PC-9 (cell line): ENCODE measurements around the gene PWP2. TPM values are rescaled to one million over a fixed set of nuclear protein-coding genes. Genes with fewer than 3 reads are reported as not detected.

ENCODE experiments used
- BruUV-seq: library from RNA; stranded (reverse); fragments of 400-500 nt; replicated peaks from 2 replicates; lab custom pipeline; 2021; lab: Mats Ljungman, UMichigan
- CTCF ChIA-PET: fragments of 300-600 bp; sonication (Branson Sonifier 250); formaldehyde crosslinking; loops from one replicate; lab custom pipeline; 2022; ENCODE audit warnings: antibody characterized with exemption; lab: Charles Lee
- POLR2A ChIA-PET: fragments of 300-600 bp; sonication (Branson Sonifier 250); formaldehyde crosslinking; loops from one replicate; lab custom pipeline; 2022; ENCODE audit warnings: antibody characterized with exemption; ENCODE audit not compliant: unreplicated experiment; lab: Charles Lee
- DNase-seq, 2 experiments: peaks; one replicate each; pipeline versions ENCODE4 v3.0.0 to v3.0.0-alpha.2; 2015 to 2022; ENCODE audit warnings: mixed read lengths in 1 of 2
- H2AFZ ChIP-seq: fragments of 200-600 bp; sonication (generic); 2 replicates; pipeline ENCODE4 v1.8.1; 2017; ENCODE audit warnings: antibody characterized with exemption
- H3F3A ChIP-seq: fragments of 200-600 bp; sonication (generic); 2 replicates; pipeline ENCODE4 v1.8.1; 2017; ENCODE audit warnings: antibody characterized with exemption, mild to moderate bottlenecking, low read depth; ENCODE audit not compliant: insufficient read depth
- H3K27ac ChIP-seq: fragments of 200-600 bp; sonication (generic); 2 replicates; pipeline ENCODE4 v1.6.1; 2016; ENCODE audit warnings: mixed run types
- H3K27me3 ChIP-seq: fragments of 200-600 bp; sonication (generic); 2 replicates; pipeline ENCODE4 v1.6.1; 2016; ENCODE audit warnings: low read depth, mixed run types; ENCODE audit not compliant: insufficient read depth
- H3K36me3 ChIP-seq: fragments of 200-600 bp; sonication (generic); 2 replicates; pipeline ENCODE4 v1.6.1; 2016; ENCODE audit warnings: low read depth, mixed run types
- H3K4me1 ChIP-seq: fragments of 200-600 bp; sonication (generic); replicated peaks from 2 replicates; pipeline ENCODE4 v1.6.1; 2016; ENCODE audit warnings: mixed run types; ENCODE audit not compliant: insufficient read depth
- H3K4me2 ChIP-seq: fragments of 200-600 bp; sonication (generic); 2 replicates; pipeline ENCODE4 v1.6.1; 2017; ENCODE audit warnings: mixed run types
- H3K4me3 ChIP-seq: fragments of 200-600 bp; sonication (generic); 2 replicates; pipeline ENCODE4 v1.6.1; 2016; ENCODE audit warnings: mixed run types
- H3K79me2 ChIP-seq: fragments of 200-600 bp; sonication (generic); 2 replicates; pipeline ENCODE4 v1.6.1; 2017; ENCODE audit warnings: low read depth, mixed run types
- H3K9me2 ChIP-seq: fragments of 200-600 bp; sonication (generic); 2 replicates; pipeline ENCODE4 v1.8.1; 2017; ENCODE audit warnings: mild to moderate bottlenecking; ENCODE audit not compliant: insufficient read depth
- H3K9me3 ChIP-seq: fragments of 200-600 bp; sonication (generic); 2 replicates; pipeline ENCODE4 v1.8.1; 2016; ENCODE audit warnings: low read depth; ENCODE audit not compliant: insufficient read depth
- H4K20me1 ChIP-seq: fragments of 200-600 bp; sonication (generic); 2 replicates; pipeline ENCODE4 v1.8.1; 2017; ENCODE audit not compliant: insufficient read depth
- EZH2 ChIP-seq: fragments of 200-600 bp; sonication (generic); IDR thresholded peaks from 2 replicates; pipeline ENCODE4 v1.8.0; 2017; ENCODE audit warnings: antibody characterized with exemption, low read depth
- intact Hi-C: fragments of 100-400 bp; cut with micrococcal nuclease; formaldehyde crosslinking; loops from one replicate; pipeline ENCODE4 v1.10.0; 2022; ENCODE audit not compliant: unreplicated experiment
- total RNA-seq: library from RNA; stranded (reverse); gene quantifications from 2 replicates; pipeline ENCODE4 v1.2.3, GENCODE V29; 2021
- TF ChIP-seq, protein P1 (sequence below): fragments of 200-600 bp; sonication (generic); conservative IDR thresholded peaks from 2 replicates; pipeline ENCODE4 v1.6.1; 2017; ENCODE audit warnings: mixed run types, antibody characterized with exemption, mild to moderate bottlenecking, moderate library complexity

The PWP2 gene
- total RNA-seq, 1 experiment from 2014 or later, result 22.6 TPM

DNA sequence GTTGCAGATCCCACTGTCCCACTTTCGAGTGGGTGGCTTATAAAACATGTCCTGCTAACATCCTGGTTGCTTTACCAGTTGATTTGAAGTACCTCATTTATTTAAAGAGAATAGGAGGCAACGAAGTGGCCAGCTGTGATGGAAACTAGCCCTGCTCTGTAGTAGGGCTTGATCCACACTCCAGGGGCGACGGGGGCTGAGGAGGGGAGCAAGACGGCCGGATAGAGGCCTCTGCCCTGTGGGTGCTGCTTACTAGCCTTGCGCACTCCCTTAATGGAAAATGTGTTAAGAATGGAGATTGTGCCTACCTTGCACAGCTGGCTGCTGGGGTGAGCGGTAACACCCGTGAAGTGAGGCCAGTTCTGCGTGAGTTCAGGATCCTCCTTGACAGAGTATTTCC is 41.1 kb upstream of the PWP2 start:
- Histone ChIP-seq H3F3A (no peaks in the 10 kb centered on the region), H4K20me1 (0 out of 2 replicates have a peak, but pooled peaks cover 4% of the 10 kb centered on the region), H3K27ac (no peak overlapping the region), H3K4me2 (no peak overlapping the region), H2AFZ (no peak overlapping the region), H3K27me3 (no peaks in the 10 kb centered on the region), H3K4me3 (no peak overlapping the region), H3K36me3 (no peaks in the 10 kb centered on the region), H3K4me1 (no peaks in the 10 kb centered on the region), H3K9me2 (no peaks in the 10 kb centered on the region), H3K79me2 (no peaks in the 10 kb centered on the region), H3K9me3 (no peaks in the 10 kb centered on the region)
- BruUV-seq, result no TSS peak
- TF ChIP-seq, protein P1, sequence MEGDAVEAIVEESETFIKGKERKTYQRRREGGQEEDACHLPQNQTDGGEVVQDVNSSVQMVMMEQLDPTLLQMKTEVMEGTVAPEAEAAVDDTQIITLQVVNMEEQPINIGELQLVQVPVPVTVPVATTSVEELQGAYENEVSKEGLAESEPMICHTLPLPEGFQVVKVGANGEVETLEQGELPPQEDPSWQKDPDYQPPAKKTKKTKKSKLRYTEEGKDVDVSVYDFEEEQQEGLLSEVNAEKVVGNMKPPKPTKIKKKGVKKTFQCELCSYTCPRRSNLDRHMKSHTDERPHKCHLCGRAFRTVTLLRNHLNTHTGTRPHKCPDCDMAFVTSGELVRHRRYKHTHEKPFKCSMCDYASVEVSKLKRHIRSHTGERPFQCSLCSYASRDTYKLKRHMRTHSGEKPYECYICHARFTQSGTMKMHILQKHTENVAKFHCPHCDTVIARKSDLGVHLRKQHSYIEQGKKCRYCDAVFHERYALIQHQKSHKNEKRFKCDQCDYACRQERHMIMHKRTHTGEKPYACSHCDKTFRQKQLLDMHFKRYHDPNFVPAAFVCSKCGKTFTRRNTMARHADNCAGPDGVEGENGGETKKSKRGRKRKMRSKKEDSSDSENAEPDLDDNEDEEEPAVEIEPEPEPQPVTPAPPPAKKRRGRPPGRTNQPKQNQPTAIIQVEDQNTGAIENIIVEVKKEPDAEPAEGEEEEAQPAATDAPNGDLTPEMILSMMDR, result no peak
- TF ChIP-seq EZH2, result no peak
- ChIA-PET CTCF (no interaction called here), POLR2A (no interaction called here)
- no peak for DNase-seq
- intact Hi-C loops, result no loop called here

DNA sequence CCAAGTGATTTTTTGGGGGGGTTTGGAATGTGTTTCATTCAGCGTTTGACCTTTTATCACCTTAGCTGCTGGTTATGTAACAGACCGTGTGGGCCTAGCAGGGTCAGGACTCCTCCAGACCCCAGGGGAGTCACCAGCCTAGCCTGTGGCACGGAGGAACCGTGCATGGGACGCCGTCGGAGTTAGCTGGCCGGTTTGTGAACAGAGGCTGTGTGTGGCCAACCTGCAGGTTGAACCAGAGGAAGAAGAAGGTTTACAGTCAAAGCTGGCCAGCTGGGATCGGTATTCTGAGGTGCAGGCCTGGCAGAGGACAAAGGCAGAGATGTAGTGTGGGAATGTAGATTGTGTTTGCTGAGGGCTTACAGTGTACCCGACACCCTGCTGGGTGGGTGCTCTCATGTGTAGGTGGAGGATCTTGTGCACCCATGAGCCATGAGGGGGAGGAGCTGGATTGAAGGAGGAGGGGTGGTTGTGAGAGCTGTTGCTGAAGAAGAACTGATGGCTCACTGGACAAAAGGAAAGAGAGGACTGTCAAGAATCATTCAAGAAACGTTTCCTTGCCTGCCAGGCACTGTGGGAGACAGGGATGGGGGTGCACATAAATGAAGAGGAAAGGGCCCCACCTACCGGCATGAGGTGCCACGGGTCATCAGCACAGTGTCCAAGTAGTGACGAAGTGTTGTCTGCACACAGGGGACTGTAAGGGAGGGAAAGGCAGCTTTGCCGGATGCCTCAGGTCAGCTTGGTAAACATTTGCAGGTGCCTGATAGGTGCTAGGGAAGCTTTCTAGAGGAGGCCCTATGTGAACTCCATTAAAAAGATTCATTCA is 40.0 kb upstream of the PWP2 start:
- Histone ChIP-seq H3K4me3 (no peak overlapping the region), H3K27ac (no peak overlapping the region), H3K79me2 (no peaks in the 10 kb centered on the region), H3K9me2 (no peaks in the 10 kb centered on the region), H3F3A (no peaks in the 10 kb centered on the region), H3K4me2 (no peak overlapping the region), H4K20me1 (0 out of 2 replicates have a peak, but pooled peaks cover 4% of the 10 kb centered on the region), H2AFZ (no peak overlapping the region), H3K27me3 (no peaks in the 10 kb centered on the region), H3K9me3 (no peaks in the 10 kb centered on the region), H3K36me3 (no peaks in the 10 kb centered on the region), H3K4me1 (no peaks in the 10 kb centered on the region)
- intact Hi-C loops, result no loop called here
- BruUV-seq, result no TSS peak
- POLR2A ChIA-PET, result no interaction called here
- CTCF ChIA-PET, result no interaction called here
- DNase-seq, result no peak
- TF ChIP-seq, protein P1, result no peak

DNA sequence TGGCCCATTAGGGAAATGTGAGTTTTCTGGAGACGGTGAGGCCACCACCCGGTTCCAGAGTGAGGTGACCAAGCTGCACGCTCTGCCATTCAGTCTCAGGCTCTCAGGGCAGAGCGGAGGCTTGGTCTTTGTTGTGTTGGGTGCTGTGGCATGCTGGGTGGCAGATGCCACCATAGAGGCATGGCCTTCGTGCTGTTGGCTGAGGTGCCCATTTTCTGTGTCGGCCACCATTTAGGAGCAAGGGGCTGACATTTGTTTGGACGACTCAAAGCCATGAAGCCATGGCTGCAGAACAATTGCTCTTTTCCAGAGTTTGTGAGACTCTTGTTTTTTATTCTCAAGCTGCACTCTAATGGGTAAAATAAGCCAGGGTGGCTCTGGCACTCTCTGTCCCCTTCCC is 36.8 kb upstream of the PWP2 start:
- H3K27me3 ChIP-seq, result no peaks in the 10 kb centered on the region
- TF ChIP-seq, protein P1, result no peak
- TF ChIP-seq EZH2, result no peak
- H3K4me1 ChIP-seq, result no peaks in the 10 kb centered on the region
- no peaks in the 10 kb centered on the region for H3K9me3 ChIP-seq
- no peak overlapping the region for H3K27ac ChIP-seq
- H4K20me1 ChIP-seq, result 0 out of 2 replicates have a peak, but pooled peaks cover 4% of the 10 kb centered on the region
- H3K4me2 ChIP-seq, result no peak overlapping the region
- no peaks in the 10 kb centered on the region for H3K79me2 ChIP-seq
- H3F3A ChIP-seq, result no peaks in the 10 kb centered on the region
- no peaks in the 10 kb centered on the region for H3K36me3 ChIP-seq
- ChIA-PET POLR2A (no interaction called here), CTCF (no interaction called here)
- H3K9me2 ChIP-seq, result no peaks in the 10 kb centered on the region
- H3K4me3 ChIP-seq, result no peak overlapping the region
- intact Hi-C loops, result no loop called here
- no peak for DNase-seq
- BruUV-seq, result no TSS peak
- no peak overlapping the region for H2AFZ ChIP-seq
